GM12891 (cell line): ENCODE data around the gene CRYBA1.
"Not testable (repeated sequence)": the region's sequence is repeated elsewhere in the genome, so short reads cannot be mapped to it uniquely, and the experiment has no call there.

Experiments
- DNase-seq: peaks from one replicate; pipeline ENCODE4 v3.0.0; 2011; ENCODE audit warnings: low spot score; ENCODE audit not compliant: insufficient read length
- FAIRE-seq: peaks from 2 replicates; lab custom pipeline; 2011; peaks lifted over from hg19 to GRCh38; lab: Jason Lieb, UNC
- PAX5 ChIP-seq: IDR thresholded peaks from 2 replicates; pipeline ENCODE4 v1.6.1; 2011; ENCODE audit warnings: low read length, moderate library complexity, mild to moderate bottlenecking; ENCODE audit not compliant: insufficient read depth, severe bottlenecking
- POLR2A ChIP-seq: IDR thresholded peaks from 2 replicates; pipeline ENCODE4 v1.6.1; 2011; ENCODE audit warnings: low read depth, low read length, control low read depth
- POLR2AphosphoS5 ChIP-seq: IDR thresholded peaks from 2 replicates; pipeline ENCODE4 v1.6.1; 2011; ENCODE audit warnings: low read depth, low read length, control low read depth
- POU2F2 ChIP-seq: IDR thresholded peaks from 2 replicates; pipeline ENCODE4 v1.6.1; 2011; ENCODE audit warnings: low read depth, mild to moderate bottlenecking, control low read depth, low read length, moderate library complexity
- SPI1 ChIP-seq: IDR thresholded peaks from 2 replicates; pipeline ENCODE4 v1.6.1; 2011; ENCODE audit warnings: low read depth, low read length, control low read depth
- TAF1 ChIP-seq: IDR thresholded peaks from 2 replicates; pipeline ENCODE4 v1.6.1; 2011; ENCODE audit warnings: low read depth, low read length, control low read depth

The CRYBA1 gene

DNA sequence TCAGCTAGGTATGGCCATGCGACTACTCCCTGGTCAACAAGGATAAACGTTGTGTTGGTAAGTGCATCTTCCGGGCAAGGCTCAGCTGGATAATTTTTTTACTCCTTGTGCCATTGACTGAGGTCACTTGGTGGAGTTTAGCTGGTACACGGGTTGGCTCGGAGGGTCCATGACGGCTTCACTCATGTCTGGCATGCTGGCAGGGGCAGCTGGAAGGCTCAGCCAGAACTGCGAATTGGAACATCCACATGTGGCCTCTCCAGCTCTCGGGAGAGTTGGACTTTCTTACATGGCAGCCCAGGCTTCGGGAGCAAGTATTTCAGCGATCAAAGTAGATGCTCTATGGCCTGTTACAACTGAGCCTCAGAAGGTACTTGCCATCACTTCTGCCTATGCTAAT is 31.5 kb upstream of the CRYBA1 start:
- TF ChIP-seq SPI1 (no peak), POU2F2 (no peak), TAF1 (no peak), POLR2A (no peak), PAX5 (no peak), POLR2AphosphoS5 (no peak)
- FAIRE-seq (no peak), DNase-seq (no peak)

GRCh38 chr17:29215717-29216116 is 30.9 kb upstream of the CRYBA1 start:
- FAIRE-seq (no peak), DNase-seq (no peak)
- TF ChIP-seq POLR2A (no peak), TAF1 (no peak), SPI1 (no peak), PAX5 (no peak), POU2F2 (no peak), POLR2AphosphoS5 (no peak)

DNA sequence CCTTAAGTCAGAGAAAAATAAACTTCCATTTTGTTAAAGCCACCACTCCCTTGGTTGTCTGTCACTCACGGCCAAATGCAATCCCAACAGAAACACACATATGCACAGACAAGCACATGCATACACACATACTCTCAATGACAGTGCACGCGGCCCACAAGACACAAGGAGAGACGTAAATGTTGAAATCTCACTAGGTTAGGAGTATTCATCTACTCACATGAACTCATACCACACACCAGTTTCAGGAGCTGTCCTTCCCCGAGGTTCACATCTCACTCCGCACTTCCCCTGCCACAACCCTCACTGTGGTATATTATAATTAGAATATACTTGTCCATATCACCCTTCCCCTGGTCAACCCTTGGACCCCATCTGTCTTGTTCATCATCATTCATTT is 30.5 kb upstream of the CRYBA1 start:
- TF ChIP-seq PAX5 (no peak), POLR2A (no peak), SPI1 (no peak), POU2F2 (no peak), TAF1 (no peak), POLR2AphosphoS5 (no peak)
- DNase-seq (no peak), FAIRE-seq (no peak)

- DNase-seq, result no peak
- FAIRE-seq, result no peak
- no peak for TF ChIP-seq POU2F2
- TF ChIP-seq TAF1, result no peak
- TF ChIP-seq POLR2A, result no peak
- TF ChIP-seq PAX5, result no peak
- TF ChIP-seq POLR2AphosphoS5, result no peak
- no peak for TF ChIP-seq SPI1
Observed at GRCh38 chr17:29216856-29217255, 29.8 kb upstream of the CRYBA1 start.

GRCh38 chr17:29219378-29220047 is 27.1 kb upstream of the CRYBA1 start:
- FAIRE-seq, result peak; percentile 76
- DNase-seq, result peak; percentile 60
- no peak for TF ChIP-seq POLR2AphosphoS5
- TF ChIP-seq POLR2A, result no peak
- TF ChIP-seq TAF1, result no peak
- no peak for TF ChIP-seq POU2F2
- no peak for TF ChIP-seq SPI1
- TF ChIP-seq PAX5, result no peak

DNA sequence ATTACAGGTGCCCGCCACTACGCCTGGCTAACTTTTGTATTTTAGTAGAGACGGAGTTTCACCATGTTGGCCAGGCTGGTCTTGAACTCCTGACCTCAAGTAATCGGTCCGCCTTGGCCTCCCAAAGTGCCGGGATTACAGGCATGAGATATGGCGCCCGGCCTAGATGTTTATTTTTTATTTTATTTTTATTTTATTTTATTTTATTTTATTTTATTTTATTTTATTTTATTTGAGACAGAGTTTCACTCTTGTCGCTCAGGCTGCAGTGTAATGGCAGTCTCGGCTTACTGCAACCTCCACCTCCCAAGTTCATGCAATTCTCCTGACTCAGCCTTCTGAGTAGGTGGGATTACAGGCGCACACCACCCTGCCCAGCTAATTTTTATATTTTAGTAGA is 25.3 kb upstream of the CRYBA1 start:
- FAIRE-seq, DNase-seq: not testable (repeated sequence)

DNA sequence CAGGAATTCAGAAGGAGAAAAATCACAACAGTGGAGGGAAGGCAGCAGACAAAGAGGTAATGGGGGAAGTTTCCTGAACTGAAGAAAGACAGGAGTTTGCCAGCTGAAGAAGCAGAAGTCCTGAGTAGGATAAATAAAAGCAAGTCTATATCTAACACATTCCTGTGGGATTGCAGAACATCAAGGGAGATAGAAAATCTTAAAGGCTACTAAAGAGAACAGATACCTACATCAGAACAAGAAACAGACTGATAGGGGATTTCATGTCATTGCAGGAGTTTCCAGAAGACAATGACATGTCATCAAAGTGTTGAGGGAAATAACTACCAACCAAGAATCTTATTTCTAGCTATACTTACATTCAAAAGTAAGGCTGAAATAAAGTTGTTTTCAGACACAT is 21.3 kb upstream of the CRYBA1 start:
- DNase-seq (no peak), FAIRE-seq (no peak)
- TF ChIP-seq SPI1 (no peak), POLR2A (no peak), TAF1 (no peak), POU2F2 (no peak), PAX5 (no peak), POLR2AphosphoS5 (no peak)

GRCh38 chr17:29233301-29233700 is 13.4 kb upstream of the CRYBA1 start:
- DNase-seq, result no peak
- TF ChIP-seq POLR2AphosphoS5 (no peak), TAF1 (no peak), POU2F2 (no peak), SPI1 (no peak), POLR2A (no peak), PAX5 (no peak)
- peak; percentile 40 for FAIRE-seq

- not testable (repeated sequence) for DNase-seq, FAIRE-seq
Observed at GRCh38 chr17:29234972-29235371, 11.7 kb upstream of the CRYBA1 start.

DNA sequence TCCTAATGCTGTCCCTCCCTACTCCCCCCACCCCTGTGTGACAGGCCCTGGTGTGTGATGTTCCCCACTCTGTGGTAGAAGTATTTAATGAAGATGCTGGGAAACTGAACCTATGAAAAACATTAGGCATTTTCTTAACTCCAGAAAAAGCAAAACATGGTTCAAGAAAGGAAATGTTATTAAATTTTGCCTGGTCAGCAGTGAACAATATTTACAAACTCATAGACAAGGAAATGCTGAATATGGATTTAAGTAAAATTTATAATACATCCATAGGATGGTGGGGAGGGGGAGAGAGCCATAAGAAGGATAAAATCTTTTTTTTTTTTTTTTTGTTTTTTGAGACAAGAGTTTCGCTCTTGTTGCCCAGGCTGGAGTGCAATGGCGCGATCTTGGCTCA is 10.8 kb upstream of the CRYBA1 start:
- TF ChIP-seq POLR2A (no peak), SPI1 (no peak), PAX5 (no peak), TAF1 (no peak), POU2F2 (no peak), POLR2AphosphoS5 (no peak)
- DNase-seq (no peak), FAIRE-seq (no peak)

DNA sequence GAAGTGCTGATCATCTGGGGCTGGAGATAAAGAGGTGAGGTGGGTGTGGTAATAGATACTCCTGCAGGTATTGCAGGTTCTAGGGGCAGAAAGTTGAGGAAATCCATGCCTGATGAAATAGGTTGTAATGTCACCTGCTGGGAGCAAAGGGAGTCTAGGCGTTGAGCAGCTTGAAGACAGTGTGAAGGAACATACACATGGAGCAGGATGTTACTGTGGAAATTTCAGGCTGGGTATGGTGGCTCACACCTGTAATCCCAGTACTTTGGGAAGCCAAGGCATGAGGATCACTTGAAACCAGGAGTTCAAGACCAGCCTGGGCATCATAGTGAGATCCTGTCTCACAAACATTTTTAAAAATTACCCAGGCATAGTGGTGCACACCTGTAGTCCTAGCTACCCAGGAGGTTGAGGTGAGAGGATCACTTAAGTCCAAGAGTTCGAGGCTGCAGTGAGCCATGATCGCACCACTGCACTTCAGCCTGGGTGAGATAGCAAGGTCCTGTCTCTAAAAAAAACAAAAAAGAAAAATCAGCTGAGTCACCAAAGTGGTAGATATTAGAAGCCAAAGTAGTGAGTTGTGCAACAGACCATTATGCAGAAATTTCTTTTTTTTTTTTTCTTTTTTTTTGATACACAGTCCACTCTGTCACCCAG is 9.1 kb upstream of the CRYBA1 start:
- no peak for FAIRE-seq
- TF ChIP-seq TAF1 (no peak), SPI1 (no peak), POU2F2 (no peak), PAX5 (no peak), POLR2A (no peak)
- no peak for DNase-seq
